GM19023 (cell line): ENCODE measurements around the gene STAT6.
"Not testable (repeated sequence)": the region's sequence is repeated elsewhere in the genome, so short reads cannot be mapped to it uniquely, and the experiment has no call there.

ENCODE experiments used
- ATAC-seq: cut with Tn5 transposase; IDR thresholded peaks from one replicate; pipeline ENCODE4 v1.9.1; 2021; ENCODE audit warnings: mild to moderate bottlenecking, moderate library complexity; ENCODE audit not compliant: unreplicated experiment

STAT6 gene

GRCh38 chr12:57127726-57128518, 16.8 kb upstream of the STAT6 start, which contains the start of gene LRP1:
Gene LRP1 (plus strand): TSS chr12:57128483. CDS start chr12:57128965, 482 bp downstream.
- no peak for ATAC-seq

GRCh38 chr12:57127101-57127725, 16.1 kb upstream of the STAT6 start:
- ATAC-seq: no peak

GRCh38 chr12:57126561-57126960, 15.4 kb upstream of the STAT6 start:
- no peak for ATAC-seq

- ATAC-seq: no peak
These were observed 14.9 kb upstream of the STAT6 start for GRCh38 chr12:57126061-57126460.

- no peak for ATAC-seq
These were observed 13.2 kb upstream of the STAT6 start for GRCh38 chr12:57124261-57124877.

- ATAC-seq: no peak
These were observed 12.7 kb upstream of the STAT6 start for GRCh38 chr12:57123813-57124212.

GRCh38 chr12:57120718-57121117, 9.6 kb upstream of the STAT6 start:
- not testable (repeated sequence) for ATAC-seq

- no peak for ATAC-seq
These were observed 8.3 kb upstream of the STAT6 start for GRCh38 chr12:57119294-57120085.

GRCh38 chr12:57118711-57119271, 7.6 kb upstream of the STAT6 start:
- no peak for ATAC-seq

- no peak for ATAC-seq
These were observed 5.6 kb upstream of the STAT6 start for GRCh38 chr12:57116580-57117281.

- ATAC-seq: peak; percentile 63
These were observed 1.5 kb upstream of the STAT6 start for GRCh38 chr12:57112492-57113294.

- ATAC-seq: peak; percentile 52
These were observed 795 bp downstream of the STAT6 start for GRCh38 chr12:57110104-57111030.

- no peak for ATAC-seq
These were observed 1.7 kb downstream of the STAT6 start for GRCh38 chr12:57109207-57110103.

GRCh38 chr12:57107456-57108155, 3.6 kb downstream of the STAT6 start:
- no peak for ATAC-seq

GRCh38 chr12:57106021-57106708, 5.0 kb downstream of the STAT6 start:
- ATAC-seq: no peak
